ENCODE results near the gene SCN9A. TPM values are rescaled to one million over a fixed set of nuclear protein-coding genes. Genes with fewer than 3 reads are reported as not detected.
A peak's percentile ranks its signal among the peaks of the same experiment; 100 is the strongest.

SCN9A gene
- total RNA-seq, 1 donor from 2014 or later = 47.3 TPM

DNA sequence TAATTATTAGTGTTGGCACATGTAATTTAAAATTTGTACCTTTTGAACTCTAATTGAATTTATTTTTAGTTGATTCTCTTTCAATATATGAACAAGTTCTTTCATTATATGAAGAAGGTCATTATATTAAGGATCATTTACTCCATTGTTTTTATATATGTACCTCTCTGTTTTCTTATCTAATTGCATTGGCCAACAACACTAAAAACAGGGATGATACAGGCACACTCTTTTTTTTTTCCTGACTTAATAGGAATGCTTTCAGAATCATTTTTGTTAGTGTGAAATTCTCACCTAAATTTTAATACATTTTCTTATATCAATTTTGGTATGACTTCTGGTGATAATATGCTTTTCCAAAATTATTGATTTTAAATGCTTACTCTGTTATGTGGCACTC lies 173.0 kb downstream of the SCN9A start:
- Mint-ChIP-seq H3K4me1 (ENCODE audit: unreplicated experiment) (no peaks in the 10 kb centered on the region), H3K4me3 (ENCODE audit: unreplicated experiment) (no peak overlapping the region), H3K27me3 (ENCODE audit: unreplicated experiment) (no peaks in the 10 kb centered on the region), H3K27ac (ENCODE audit: unreplicated experiment) (no peak overlapping the region), H3K9me3 (ENCODE audit: unreplicated experiment) (no peaks in the 10 kb centered on the region), H3K36me3 (ENCODE audit: low read depth, unreplicated experiment) (peaks cover 38% of the 10 kb centered on the region)
- no peak for TF ChIP-seq CTCF (IDR thresholded peaks at IDR 0.05; ENCODE audit: unreplicated experiment)
- DNase-seq (ENCODE audit: low spot score) = no peak

GRCh38 chr2:166197446-166197845 lies 178.3 kb downstream of the SCN9A start:
- H3K4me1 Mint-ChIP-seq (ENCODE audit: unreplicated experiment) = no peaks in the 10 kb centered on the region
- no peak overlapping the region for H3K4me3 Mint-ChIP-seq (ENCODE audit: unreplicated experiment)
- peaks cover 12% of the 10 kb centered on the region for H3K36me3 Mint-ChIP-seq (ENCODE audit: low read depth, unreplicated experiment)
- H3K27ac Mint-ChIP-seq (ENCODE audit: unreplicated experiment) = no peak overlapping the region
- H3K27me3 Mint-ChIP-seq (ENCODE audit: unreplicated experiment) = no peaks in the 10 kb centered on the region
- DNase-seq (ENCODE audit: low spot score) = no peak
- no peak for TF ChIP-seq CTCF (IDR thresholded peaks at IDR 0.05; ENCODE audit: unreplicated experiment)
- H3K9me3 Mint-ChIP-seq (ENCODE audit: unreplicated experiment) = no peaks in the 10 kb centered on the region

DNA sequence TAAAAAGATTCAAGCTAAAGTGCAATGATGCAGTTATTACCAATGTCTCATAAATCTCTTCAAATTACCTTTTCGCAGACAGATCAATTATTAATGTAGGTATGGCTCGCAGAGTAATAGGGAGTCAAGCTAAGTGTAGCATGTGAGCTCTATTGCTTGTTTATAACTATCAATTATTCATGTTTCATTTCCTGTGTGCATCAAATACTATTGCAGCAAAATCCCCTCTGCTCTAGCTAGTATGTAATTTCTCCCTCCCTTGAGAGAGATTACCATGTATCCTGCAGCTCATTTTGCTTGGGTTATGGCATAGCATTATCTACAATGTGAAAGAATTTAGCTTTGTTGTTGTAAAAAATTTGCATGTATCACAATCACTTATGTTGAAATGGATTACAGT lies 182.3 kb downstream of the SCN9A start:
- Mint-ChIP-seq H3K9me3 (ENCODE audit: unreplicated experiment) (no peaks in the 10 kb centered on the region), H3K27ac (ENCODE audit: unreplicated experiment) (no peak overlapping the region), H3K4me3 (ENCODE audit: unreplicated experiment) (no peak overlapping the region), H3K27me3 (ENCODE audit: unreplicated experiment) (no peaks in the 10 kb centered on the region), H3K36me3 (ENCODE audit: low read depth, unreplicated experiment) (peaks cover under 1% of the 10 kb centered on the region), H3K4me1 (ENCODE audit: unreplicated experiment) (peaks cover 7% of the 10 kb centered on the region)
- no peak for TF ChIP-seq CTCF (IDR thresholded peaks at IDR 0.05; ENCODE audit: unreplicated experiment)
- DNase-seq (ENCODE audit: low spot score) = no peak

DNA sequence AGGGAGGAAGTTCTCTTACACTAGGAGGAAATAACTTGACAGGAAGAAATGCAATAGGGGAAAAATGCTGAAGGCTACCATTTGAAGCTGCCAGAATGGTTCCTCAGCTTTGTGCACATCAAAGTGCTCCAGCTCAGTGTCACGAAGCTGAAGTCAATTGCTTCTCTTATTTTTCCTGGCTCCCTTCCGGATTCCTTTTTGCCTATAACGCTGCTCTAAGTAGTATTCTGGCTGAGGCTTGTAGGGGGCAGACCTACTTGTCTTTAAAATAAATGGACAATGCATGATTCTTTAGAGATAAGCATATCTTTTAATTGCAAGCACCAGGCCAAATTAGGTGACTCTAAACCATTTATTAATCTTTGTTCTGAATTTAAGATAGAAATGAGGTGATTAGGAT lies 187.7 kb downstream of the SCN9A start:
- peak overlapping the region; percentile 84 for H3K27ac Mint-ChIP-seq (ENCODE audit: unreplicated experiment)
- no peaks in the 10 kb centered on the region for H3K9me3 Mint-ChIP-seq (ENCODE audit: unreplicated experiment)
- no peaks in the 10 kb centered on the region for H3K27me3 Mint-ChIP-seq (ENCODE audit: unreplicated experiment)
- peaks cover 26% of the 10 kb centered on the region for H3K4me1 Mint-ChIP-seq (ENCODE audit: unreplicated experiment)
- no peak for TF ChIP-seq CTCF (IDR thresholded peaks at IDR 0.05; ENCODE audit: unreplicated experiment)
- DNase-seq (ENCODE audit: low spot score) = peak; percentile 18
- H3K4me3 Mint-ChIP-seq (ENCODE audit: unreplicated experiment) = no peak overlapping the region
- no peaks in the 10 kb centered on the region for H3K36me3 Mint-ChIP-seq (ENCODE audit: low read depth, unreplicated experiment)

GRCh38 chr2:166184789-166185188 lies 191.0 kb downstream of the SCN9A start:
- Mint-ChIP-seq H3K36me3 (ENCODE audit: low read depth, unreplicated experiment) (no peaks in the 10 kb centered on the region), H3K9me3 (ENCODE audit: unreplicated experiment) (no peaks in the 10 kb centered on the region), H3K27ac (ENCODE audit: unreplicated experiment) (no peak overlapping the region), H3K27me3 (ENCODE audit: unreplicated experiment) (peaks cover 2% of the 10 kb centered on the region), H3K4me3 (ENCODE audit: unreplicated experiment) (no peak overlapping the region), H3K4me1 (ENCODE audit: unreplicated experiment) (peaks cover 26% of the 10 kb centered on the region)
- no peak for TF ChIP-seq CTCF (IDR thresholded peaks at IDR 0.05; ENCODE audit: unreplicated experiment)
- no peak for DNase-seq (ENCODE audit: low spot score)
